GM23338 (cell line): ENCODE measurements around the gene PRDM1. TPM values are rescaled to one million over a fixed set of nuclear protein-coding genes. Genes with fewer than 3 reads are reported as not detected.
A peak's percentile ranks its signal among the peaks of the same experiment; 100 is the strongest.

Experiments
- ATAC-seq: fragments of 200-7000 bp; cut with Tn5 transposase; 3 replicates; pipeline ENCODE4 v1.9.1; 2020
- DNase-seq: peaks from one replicate; pipeline ENCODE4 v3.0.0-alpha.2; 2015; ENCODE audit warnings: low spot score
- H2AFZ ChIP-seq: fragments of 200-600 bp; sonication (generic); 2 replicates; pipeline ENCODE4 v1.8.0; 2016; ENCODE audit warnings: antibody characterized with exemption, mild to moderate bottlenecking, moderate library complexity
- H3F3A ChIP-seq: fragments of 200-600 bp; sonication (generic); replicated peaks from 2 replicates; pipeline ENCODE4 v1.8.0; 2017; ENCODE audit warnings: antibody characterized with exemption, mixed run types, low read depth
- H3K27ac ChIP-seq: fragments of 200-600 bp; sonication (generic); 2 replicates; pipeline ENCODE4 v1.6.1; 2016; ENCODE audit warnings: low read depth
- H3K27me3 ChIP-seq: fragments of 200-600 bp; sonication (generic); 2 replicates; pipeline ENCODE4 v1.8.0; 2016; ENCODE audit warnings: mild to moderate bottlenecking, mixed run types, moderate library complexity; ENCODE audit not compliant: insufficient read depth
- H3K36me3 ChIP-seq: fragments of 200-600 bp; sonication (generic); 2 replicates; pipeline ENCODE4 v1.8.0; 2016; ENCODE audit warnings: mild to moderate bottlenecking; ENCODE audit not compliant: insufficient read depth
- H3K4me1 ChIP-seq: fragments of 200-600 bp; sonication (generic); 2 replicates; pipeline ENCODE4 v1.8.0; 2016; ENCODE audit warnings: mild to moderate bottlenecking, moderate library complexity; ENCODE audit not compliant: insufficient read depth
- H3K4me2 ChIP-seq: fragments of 200-600 bp; sonication (generic); 2 replicates; pipeline ENCODE4 v1.7.1; 2017; ENCODE audit warnings: mixed run types
- H3K4me3 ChIP-seq: fragments of 200-600 bp; sonication (generic); 2 replicates; pipeline ENCODE4 v1.6.1; 2016; ENCODE audit warnings: mixed run types
- H3K79me2 ChIP-seq: fragments of 200-600 bp; sonication (generic); replicated peaks from 2 replicates; pipeline ENCODE4 v1.8.0; 2017; ENCODE audit warnings: mild to moderate bottlenecking; ENCODE audit not compliant: insufficient read depth
- H3K9me2 ChIP-seq: fragments of 200-600 bp; sonication (generic); 2 replicates; pipeline ENCODE4 v1.8.0; 2017; ENCODE audit not compliant: insufficient read depth
- H4K20me1 ChIP-seq: fragments of 200-600 bp; sonication (generic); replicated peaks from 2 replicates; pipeline ENCODE4 v1.8.0; 2017; ENCODE audit warnings: mild to moderate bottlenecking; ENCODE audit not compliant: insufficient read depth
- H3K27ac Mint-ChIP-seq: 2 replicates; pipeline ENCODE4 v1.8.0; 2020; ENCODE audit warnings: inconsistent platforms, mild to moderate bottlenecking, moderate library complexity, mixed read lengths
- H3K27me3 Mint-ChIP-seq: 3 replicates; pipeline ENCODE4 v1.8.0; 2022; ENCODE audit warnings: low read depth, mild to moderate bottlenecking, moderate library complexity, mixed read lengths, inconsistent platforms; ENCODE audit not compliant: insufficient read depth, poor library complexity
- H3K36me3 Mint-ChIP-seq: 3 replicates; pipeline ENCODE4 v1.8.0; 2021; ENCODE audit warnings: low read depth, mild to moderate bottlenecking, inconsistent platforms, moderate library complexity, mixed read lengths
- H3K4me1 Mint-ChIP-seq: 3 replicates; pipeline ENCODE4 v1.8.0; 2020; ENCODE audit warnings: mild to moderate bottlenecking, inconsistent platforms, mixed read lengths
- H3K4me3 Mint-ChIP-seq: 3 replicates; pipeline ENCODE4 v1.8.0; 2021; ENCODE audit warnings: moderate library complexity, mild to moderate bottlenecking, inconsistent platforms, mixed read lengths
- H3K9me3 Mint-ChIP-seq: 3 replicates; pipeline ENCODE4 v1.8.0; 2020; ENCODE audit warnings: moderate library complexity, mild to moderate bottlenecking, inconsistent platforms, mixed read lengths
- CREB1 ChIP-seq: fragments of 250-450 bp; sonication (Bioruptor Pico); IDR thresholded peaks from 2 replicates; pipeline ENCODE4 v1.5.0; 2020; ENCODE audit warnings: low read depth, mild to moderate bottlenecking, moderate library complexity
- CTCF ChIP-seq, 2 experiments: fragments of 200-600 bp in 1 of 2; sonication (generic) in 1 of 2; conservative IDR thresholded peaks; 2 replicates each; pipeline versions ENCODE4 v1.5.1 to v1.6.1; 2016 to 2017; ENCODE audit warnings: antibody characterized with exemption in 2 of 2, low read depth in 2 of 2, mild to moderate bottlenecking in 2 of 2, moderate library complexity in 1 of 2
- EZH2 ChIP-seq: fragments of 200-600 bp; sonication (generic); IDR thresholded peaks from one replicate; pipeline ENCODE4 v1.8.0; 2017; ENCODE audit warnings: antibody characterized with exemption, mild to moderate bottlenecking, low read depth; ENCODE audit not compliant: unreplicated experiment
- EZH2phosphoT487 ChIP-seq: fragments of 200-600 bp; sonication (generic); IDR thresholded peaks from one replicate; pipeline ENCODE4 v1.8.1; 2018; ENCODE audit warnings: antibody characterized with exemption; ENCODE audit not compliant: unreplicated experiment
- JUNB ChIP-seq: IDR thresholded peaks from one replicate; pipeline ENCODE4 v1.6.1; 2016; ENCODE audit warnings: antibody characterized with exemption; ENCODE audit not compliant: unreplicated experiment
- NANOG ChIP-seq: IDR thresholded peaks from 2 replicates; pipeline ENCODE4 v1.6.1; 2016; ENCODE audit warnings: antibody characterized with exemption, borderline replicate concordance
- POLR2AphosphoS5 ChIP-seq: IDR thresholded peaks from 2 replicates; pipeline ENCODE4 v1.6.1; 2016; ENCODE audit warnings: antibody characterized with exemption, low read depth
- REST ChIP-seq: IDR thresholded peaks from one replicate; pipeline ENCODE4 v1.6.1; 2018; ENCODE audit warnings: antibody characterized with exemption; ENCODE audit not compliant: unreplicated experiment
- STAT1 ChIP-seq: IDR thresholded peaks from one replicate; pipeline ENCODE4 v1.6.1; 2016; ENCODE audit warnings: antibody characterized with exemption; ENCODE audit not compliant: unreplicated experiment
- ZNF114 ChIP-seq: fragments of 250-450 bp; sonication (Bioruptor Pico); IDR thresholded peaks from 2 replicates; pipeline ENCODE4 v1.5.0; 2020; ENCODE audit warnings: mild to moderate bottlenecking, moderate library complexity
- ZNF331 ChIP-seq: fragments of 250-450 bp; sonication (Bioruptor Pico); IDR thresholded peaks from 2 replicates; pipeline ENCODE4 v1.5.0; 2020; ENCODE audit warnings: low read depth, mild to moderate bottlenecking, moderate library complexity
- ZNF462 ChIP-seq: fragments of 250-450 bp; sonication (Bioruptor Pico); IDR thresholded peaks from 2 replicates; pipeline ENCODE4 v1.5.0; 2020; ENCODE audit warnings: mild to moderate bottlenecking, moderate library complexity
- polyA plus RNA-seq: library from polyadenylated mRNA; unstranded; fragments of >200 nt; fragmentation: Nextera tagmentation; extraction: Ambion mirVana; gene quantifications from 2 replicates; pipeline ENCODE4 v1.2.1, GENCODE V29; 2016
- total RNA-seq: library from RNA; depleted of rRNA; stranded (reverse); fragments of >200 nt; shearing (Covaris generic); gene quantifications from 2 replicates; pipeline ENCODE4 v1.2.3, GENCODE V29; 2014
- TF ChIP-seq, protein P1 (sequence below): IDR thresholded peaks from 2 replicates; pipeline ENCODE4 v1.6.1; 2016; ENCODE audit warnings: antibody characterized with exemption

Gene PRDM1
- total and polyA plus RNA-seq, 2 experiments from 2014 or later: 0.65 to 0.73 TPM

GRCh38 chr6:106064756-106065155 lies 21.4 kb upstream of the PRDM1 start:
- ATAC-seq: no peak
- Histone ChIP-seq H2AFZ (peak overlapping the region; percentile 69; the same call in 1 of the 2 replicates), H3F3A (no peaks in the 10 kb centered on the region), H3K4me2 (no peak overlapping the region), H3K4me1 (no peaks in the 10 kb centered on the region), H3K9me2 (0 out of 2 replicates have a peak, but pooled peaks cover under 1% of the 10 kb centered on the region), H3K27me3 (no peaks in the 10 kb centered on the region), H3K79me2 (no peaks in the 10 kb centered on the region), H3K4me3 (no peak overlapping the region), H4K20me1 (no peaks in the 10 kb centered on the region), H3K36me3 (no peaks in the 10 kb centered on the region), H3K27ac (no peak overlapping the region)
- Mint-ChIP-seq H3K27ac (no peak overlapping the region), H3K36me3 (no peaks in the 10 kb centered on the region), H3K27me3 (no peaks in the 10 kb centered on the region), H3K4me3 (no peak overlapping the region), H3K4me1 (peaks cover 2% of the 10 kb centered on the region; the same call in 1 of the 3 replicates), H3K9me3 (no peaks in the 10 kb centered on the region)
- no peak for DNase-seq
- TF ChIP-seq EZH2phosphoT487: no peak
- TF ChIP-seq ZNF331 (CRISPR knock-in tag): no peak
- TF ChIP-seq CREB1 (CRISPR knock-in tag): no peak
- no peak for TF ChIP-seq ZNF114 (CRISPR knock-in tag)
- TF ChIP-seq, protein P1, sequence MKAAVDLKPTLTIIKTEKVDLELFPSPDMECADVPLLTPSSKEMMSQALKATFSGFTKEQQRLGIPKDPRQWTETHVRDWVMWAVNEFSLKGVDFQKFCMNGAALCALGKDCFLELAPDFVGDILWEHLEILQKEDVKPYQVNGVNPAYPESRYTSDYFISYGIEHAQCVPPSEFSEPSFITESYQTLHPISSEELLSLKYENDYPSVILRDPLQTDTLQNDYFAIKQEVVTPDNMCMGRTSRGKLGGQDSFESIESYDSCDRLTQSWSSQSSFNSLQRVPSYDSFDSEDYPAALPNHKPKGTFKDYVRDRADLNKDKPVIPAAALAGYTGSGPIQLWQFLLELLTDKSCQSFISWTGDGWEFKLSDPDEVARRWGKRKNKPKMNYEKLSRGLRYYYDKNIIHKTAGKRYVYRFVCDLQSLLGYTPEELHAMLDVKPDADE: no peak
- TF ChIP-seq EZH2: no peak
- TF ChIP-seq STAT1: no peak
- no peak for TF ChIP-seq REST
- no peak for TF ChIP-seq CTCF (conservative IDR thresholded peaks at IDR 0.05; ENCODE audit: low read depth in 2 of 2)
- TF ChIP-seq ZNF462 (CRISPR knock-in tag): no peak
- TF ChIP-seq NANOG: no peak
- no peak for TF ChIP-seq JUNB
- no peak for TF ChIP-seq POLR2AphosphoS5
